GM23248 (cell line): Measurements from ENCODE around the gene PLSCR3.

Source experiments
- EZH2 ChIP-seq: fragments of 200-600 bp; sonication (generic); IDR thresholded peaks from 2 replicates; pipeline ENCODE4 v1.6.1; 2018; ENCODE audit warnings: antibody characterized with exemption, mild to moderate bottlenecking; ENCODE audit not compliant: insufficient read depth, poor library complexity, severe bottlenecking
- EZH2phosphoT487 ChIP-seq: fragments of 200-600 bp; sonication (generic); IDR thresholded peaks from 2 replicates; pipeline ENCODE4 v1.6.1; 2018; ENCODE audit warnings: antibody characterized with exemption, moderate library complexity, mild to moderate bottlenecking, low read depth; ENCODE audit not compliant: insufficient read depth

DNA sequence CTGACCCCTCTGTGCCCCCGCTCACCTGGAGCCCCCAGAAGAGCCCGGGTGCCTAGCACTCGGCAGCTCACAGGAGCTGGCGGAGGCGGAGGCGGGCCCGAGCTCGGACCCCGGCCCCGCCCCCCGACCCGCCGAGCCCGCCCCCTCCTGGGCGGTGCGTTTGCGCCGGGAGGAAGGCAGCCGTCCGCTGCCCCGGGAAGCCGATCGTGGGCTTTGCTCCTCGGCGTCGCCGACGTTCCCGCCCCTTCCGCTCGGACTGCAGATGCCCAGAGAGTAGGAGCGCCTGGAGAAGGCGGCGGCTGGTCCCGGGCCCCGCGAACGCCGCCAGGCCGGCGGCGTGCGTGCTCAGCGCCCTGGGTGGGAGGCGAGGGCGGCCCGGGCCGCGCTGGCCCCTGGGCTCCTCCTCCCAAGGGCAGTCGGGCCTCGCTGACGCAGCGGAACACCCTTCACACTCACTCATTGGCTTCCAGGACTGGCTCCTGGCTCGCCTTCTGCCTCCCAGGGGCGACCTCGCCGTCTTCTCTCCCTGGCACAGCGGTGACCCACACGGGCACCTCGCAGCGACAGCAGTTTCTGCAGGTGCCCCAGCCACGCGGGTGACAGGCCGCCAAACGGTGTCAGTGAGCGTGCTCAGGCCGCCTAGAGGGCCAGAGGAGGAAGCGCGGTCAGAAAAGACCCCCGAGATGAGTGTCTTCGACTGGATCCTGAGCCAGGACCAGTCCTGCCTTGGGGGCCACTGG is at the start of gene PLSCR3:
- TF ChIP-seq EZH2phosphoT487 (no peak), EZH2 (no peak)
